A549 (cell line): ENCODE measurements around the gene YES1.

Source experiments
- CHD2 ChIP-seq: fragments of 150-350 bp; IDR thresholded peaks from 2 replicates; pipeline ENCODE4 v1.6.1; 2014; ENCODE audit warnings: low read length; ENCODE audit not compliant: partially characterized antibody
- CTCF ChIP-seq: fragments of >200 bp; sonication (Bioruptor Twin); formaldehyde crosslinking; IDR thresholded peaks from 3 replicates; pipeline ENCODE4 v1.5.1; 2016
- ELK1 ChIP-seq: fragments of 150-350 bp; IDR thresholded peaks from 2 replicates; pipeline ENCODE4 v1.6.1; 2014; ENCODE audit warnings: low read depth, mild to moderate bottlenecking, low read length
- EP300 ChIP-seq, 2 experiments: fragments of >200 bp; sonication (Bioruptor Twin); formaldehyde crosslinking; IDR thresholded peaks; 2 replicates in 1 of 2; 3 replicates in 1 of 2; pipeline ENCODE4 v1.6.1; 2016 to 2017
- MAX ChIP-seq: IDR thresholded peaks from 2 replicates; pipeline ENCODE4 v1.6.1; 2012
- POLR2AphosphoS2 ChIP-seq: conservative IDR thresholded peaks from 2 replicates; pipeline ENCODE4 v1.6.1; 2012; ENCODE audit warnings: low read length, improper control_type of control experiment, inconsistent platforms
- RAD21 ChIP-seq, 2 experiments: fragments of >200 bp in 1 of 2; sonication (Bioruptor Twin) in 1 of 2; formaldehyde crosslinking in 1 of 2; IDR thresholded peaks in 1 of 2; conservative IDR thresholded peaks in 1 of 2; 2 replicates in 1 of 2; 3 replicates in 1 of 2; pipeline ENCODE4 v1.6.1; 2012 to 2018; ENCODE audit warnings: inconsistent platforms in 1 of 2
- REST ChIP-seq: fragments of 200-600 bp; sonication (generic); IDR thresholded peaks from 2 replicates; pipeline ENCODE4 v1.6.1; 2016; ENCODE audit warnings: antibody characterized with exemption, mild to moderate bottlenecking, moderate library complexity
- USF2 ChIP-seq: fragments of 450-650 bp; IDR thresholded peaks from 2 replicates; pipeline ENCODE4 v1.6.1; 2014; ENCODE audit warnings: antibody characterized with exemption

GRCh38 chr18:754656-755055, 57.4 kb downstream of the YES1 start:
- TF ChIP-seq RAD21 (conservative IDR thresholded peaks at IDR 0.05 in 1 of 2, IDR thresholded peaks at IDR 0.05 in 1 of 2) (no peak), CHD2 (no peak), CTCF (no peak), MAX (no peak), USF2 (no peak), EP300 (IDR thresholded peaks at IDR 0.05) (no peak), REST (no peak), ELK1 (no peak), POLR2AphosphoS2 (no peak)
